IPS-NIHi7 (cell line): Measurements from ENCODE around the gene CDCP1.

Experiments used
- DNase-seq: peaks from one replicate; pipeline ENCODE4 v3.0.0; 2012; ENCODE audit warnings: mixed read lengths; ENCODE audit errors: extremely low spot score

CDCP1 gene, protein sequence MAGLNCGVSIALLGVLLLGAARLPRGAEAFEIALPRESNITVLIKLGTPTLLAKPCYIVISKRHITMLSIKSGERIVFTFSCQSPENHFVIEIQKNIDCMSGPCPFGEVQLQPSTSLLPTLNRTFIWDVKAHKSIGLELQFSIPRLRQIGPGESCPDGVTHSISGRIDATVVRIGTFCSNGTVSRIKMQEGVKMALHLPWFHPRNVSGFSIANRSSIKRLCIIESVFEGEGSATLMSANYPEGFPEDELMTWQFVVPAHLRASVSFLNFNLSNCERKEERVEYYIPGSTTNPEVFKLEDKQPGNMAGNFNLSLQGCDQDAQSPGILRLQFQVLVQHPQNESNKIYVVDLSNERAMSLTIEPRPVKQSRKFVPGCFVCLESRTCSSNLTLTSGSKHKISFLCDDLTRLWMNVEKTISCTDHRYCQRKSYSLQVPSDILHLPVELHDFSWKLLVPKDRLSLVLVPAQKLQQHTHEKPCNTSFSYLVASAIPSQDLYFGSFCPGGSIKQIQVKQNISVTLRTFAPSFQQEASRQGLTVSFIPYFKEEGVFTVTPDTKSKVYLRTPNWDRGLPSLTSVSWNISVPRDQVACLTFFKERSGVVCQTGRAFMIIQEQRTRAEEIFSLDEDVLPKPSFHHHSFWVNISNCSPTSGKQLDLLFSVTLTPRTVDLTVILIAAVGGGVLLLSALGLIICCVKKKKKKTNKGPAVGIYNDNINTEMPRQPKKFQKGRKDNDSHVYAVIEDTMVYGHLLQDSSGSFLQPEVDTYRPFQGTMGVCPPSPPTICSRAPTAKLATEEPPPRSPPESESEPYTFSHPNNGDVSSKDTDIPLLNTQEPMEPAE

GRCh38 chr3:45145681-45146614, at the start of gene CDCP1:
Gene CDCP1, minus strand, starts transcription at chr3:45146378. Its CDS starts 91 bp downstream, at chr3:45146287.
- peak; percentile 89 for DNase-seq

DNA sequence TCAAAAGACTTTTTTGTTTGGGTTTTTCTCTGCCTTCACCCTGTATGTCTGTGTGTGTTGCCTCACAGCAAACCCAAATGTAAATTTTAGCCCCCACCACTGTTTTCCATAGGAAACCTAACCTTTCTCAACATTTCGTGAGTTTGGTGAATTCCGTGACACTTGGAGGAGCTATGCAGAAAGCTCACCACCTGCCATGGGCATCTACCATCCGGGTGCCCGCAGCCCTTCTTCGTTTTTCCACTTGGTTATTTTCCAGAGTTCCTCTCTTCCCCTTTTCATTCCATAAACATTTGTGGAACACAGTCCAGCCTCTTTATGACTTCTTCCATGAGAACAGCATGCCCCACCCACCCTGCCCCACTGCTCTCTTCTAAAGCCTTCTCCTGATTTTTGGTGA, 48.6 kb upstream of the CDCP1 start:
- no peak for DNase-seq

DNA sequence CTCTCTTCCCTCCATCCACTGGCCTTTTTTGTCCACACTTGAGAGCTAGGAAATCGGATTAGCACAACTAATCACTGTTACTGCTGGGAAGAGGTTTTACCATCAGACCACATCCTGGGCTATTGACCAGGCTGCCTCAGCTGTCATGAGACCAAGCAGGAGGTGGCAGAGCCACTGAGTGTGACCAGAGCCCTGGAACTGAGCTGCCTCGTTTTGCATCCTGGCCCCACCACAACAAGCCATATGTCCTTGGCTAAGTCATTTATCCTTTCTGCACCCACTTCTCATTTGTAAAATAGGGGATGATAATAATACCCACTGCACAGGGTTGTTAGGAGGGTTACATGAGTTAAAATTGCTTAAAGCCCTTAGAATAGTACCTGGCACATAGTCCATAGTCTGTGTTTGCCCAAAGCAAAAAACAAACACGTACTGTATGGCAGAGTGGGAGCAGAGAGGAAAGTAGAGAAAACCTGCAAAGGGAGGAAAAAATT, 45.8 kb upstream of the CDCP1 start:
- no peak for DNase-seq

DNA sequence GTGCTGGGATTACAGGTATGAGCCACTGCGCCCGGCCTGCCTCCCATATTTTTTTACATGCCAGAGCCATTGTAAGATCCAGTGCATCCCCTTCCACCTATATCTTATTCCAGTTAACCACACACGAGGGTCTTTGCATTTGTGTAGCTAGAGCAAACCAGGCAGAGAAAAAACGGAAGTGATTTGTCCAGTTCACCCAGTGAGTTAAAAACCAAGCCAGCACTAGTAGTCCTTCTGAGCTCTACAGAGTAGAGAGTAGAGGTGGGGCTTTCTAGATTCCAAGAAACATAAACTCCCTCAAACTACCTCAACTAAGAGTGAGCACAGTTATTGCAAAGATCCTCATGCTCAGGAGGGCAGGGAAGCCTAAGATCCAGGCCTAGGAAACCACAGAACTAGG, 45.2 kb upstream of the CDCP1 start:
- no peak for DNase-seq

GRCh38 chr3:45188719-45189659, 42.8 kb upstream of the CDCP1 start:
- DNase-seq = no peak

GRCh38 chr3:45187694-45188141, 41.5 kb upstream of the CDCP1 start:
- no peak for DNase-seq

- no peak for DNase-seq
Measured at GRCh38 chr3:45186871-45187270, 40.7 kb upstream of the CDCP1 start.

DNA sequence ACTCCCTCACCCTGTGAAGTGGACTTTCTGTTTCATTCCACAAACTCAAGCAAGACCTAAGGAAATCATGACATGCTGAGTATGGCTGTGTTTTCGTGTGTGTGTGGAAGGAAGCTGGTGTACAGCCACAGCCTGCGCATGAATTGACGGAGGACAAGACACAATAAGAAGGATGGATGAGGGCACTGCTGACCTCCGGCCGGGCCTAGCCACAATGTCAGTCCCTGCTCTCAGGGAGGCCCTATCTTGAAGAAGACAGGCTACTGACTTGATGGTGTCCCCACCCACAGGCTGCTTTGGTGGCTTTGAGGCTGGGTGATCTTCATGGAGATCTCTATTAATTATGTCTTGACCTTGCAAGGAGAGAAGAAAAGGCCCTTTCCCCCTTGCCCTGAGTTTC, 39.3 kb upstream of the CDCP1 start:
- no peak for DNase-seq

DNA sequence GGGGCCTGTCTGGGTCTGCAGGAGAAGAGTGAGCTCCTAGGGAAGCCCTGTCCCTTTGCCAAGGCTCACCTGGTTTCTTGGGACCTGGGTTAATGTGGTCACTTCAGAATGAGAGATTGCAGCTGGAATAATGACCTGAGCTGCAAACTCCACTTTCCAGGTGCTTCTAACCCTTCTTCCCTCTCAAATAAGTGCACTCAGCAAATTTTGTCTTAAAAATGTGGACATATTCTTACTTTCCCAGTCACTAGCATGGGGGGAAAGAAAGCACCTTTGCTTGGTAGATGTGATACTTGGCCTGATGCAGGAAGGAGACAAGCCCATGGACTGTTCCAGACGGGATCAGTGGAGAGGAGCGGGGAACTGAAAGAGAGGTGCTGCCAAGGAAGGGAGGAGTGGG, 38.9 kb upstream of the CDCP1 start:
- no peak for DNase-seq

DNA sequence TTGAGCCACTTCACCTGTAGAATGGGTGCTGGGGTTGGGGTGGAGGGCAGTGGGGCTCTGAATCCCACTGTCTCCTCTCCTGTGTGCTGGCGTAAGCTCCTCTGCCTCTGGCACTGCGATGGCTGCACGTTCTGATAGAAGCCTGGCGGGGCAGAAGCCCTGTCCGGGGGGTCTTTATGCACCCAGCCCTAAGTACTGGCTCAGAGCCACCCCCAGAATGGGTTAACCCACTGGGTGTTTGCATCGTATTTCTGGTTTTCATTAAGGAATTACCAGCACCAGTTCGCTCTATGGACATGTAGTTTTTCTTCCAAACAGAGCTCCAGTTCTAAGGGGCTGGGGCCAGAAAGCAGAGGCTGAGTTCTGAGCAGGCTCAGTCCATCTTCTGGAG, 37.7 kb upstream of the CDCP1 start:
- no peak for DNase-seq

- DNase-seq = peak; percentile 67
Measured at GRCh38 chr3:45182915-45183871, 37.0 kb upstream of the CDCP1 start.

DNA sequence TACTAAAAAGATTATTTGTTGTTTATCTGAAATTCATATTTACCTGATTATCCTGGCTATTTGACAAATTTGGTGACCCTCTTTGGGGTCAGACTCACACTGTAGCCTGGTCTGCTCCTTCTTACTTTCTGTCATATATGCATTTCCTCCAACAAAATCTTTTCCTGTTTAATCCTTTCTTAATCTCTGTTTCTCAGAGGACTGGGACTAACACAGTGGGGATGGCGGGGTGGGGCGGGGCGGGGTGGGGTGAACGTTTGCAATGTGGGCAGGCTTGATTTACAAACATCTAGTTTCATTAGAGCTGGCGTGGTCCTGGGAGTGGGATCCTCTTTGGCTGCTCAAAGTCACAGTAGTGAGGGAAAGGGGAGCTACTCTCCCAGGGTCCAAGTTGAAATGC, 35.3 kb upstream of the CDCP1 start:
- DNase-seq = no peak

DNA sequence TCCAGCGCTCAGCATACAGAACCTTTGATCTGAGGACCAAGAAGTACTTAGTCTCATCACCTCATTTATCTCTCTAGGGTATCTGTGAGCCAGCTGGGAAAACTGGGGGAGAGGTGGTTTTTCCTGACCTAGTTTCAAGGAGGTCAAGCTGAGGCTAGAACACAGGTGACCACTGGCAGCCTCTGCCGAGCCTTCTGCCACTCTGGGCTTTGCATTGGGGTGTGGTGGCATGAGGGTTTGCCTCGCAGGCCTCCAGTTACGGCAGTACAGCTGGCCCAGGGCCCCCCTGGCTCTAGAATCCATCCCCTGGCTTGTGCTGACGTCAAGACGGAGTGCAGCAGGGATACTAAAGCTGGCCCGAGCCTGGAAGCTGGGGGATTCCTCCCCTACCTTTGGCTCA, 34.7 kb upstream of the CDCP1 start:
- no peak for DNase-seq

DNA sequence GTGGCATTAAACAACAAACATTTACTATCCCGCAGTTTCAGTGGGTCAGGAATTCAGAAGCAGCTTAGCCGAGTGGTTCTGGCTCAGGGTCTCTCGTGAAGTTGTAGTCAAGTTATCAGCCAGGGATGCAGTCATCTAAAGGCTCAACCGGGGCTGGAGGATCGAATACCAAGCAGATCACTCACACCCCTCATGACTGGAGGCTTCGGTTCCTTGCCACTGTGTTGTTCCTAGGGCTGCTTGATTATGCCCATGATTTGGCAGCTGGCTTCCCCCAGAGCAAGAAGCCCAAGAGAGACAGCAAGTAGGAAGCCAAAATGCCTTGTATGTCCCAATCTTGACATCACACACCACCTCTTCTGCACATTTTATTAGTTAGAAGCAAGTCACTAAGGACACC, 33.9 kb upstream of the CDCP1 start:
- DNase-seq = no peak

- DNase-seq = peak; percentile 21
Measured at GRCh38 chr3:45179163-45179562, 33.0 kb upstream of the CDCP1 start.

DNA sequence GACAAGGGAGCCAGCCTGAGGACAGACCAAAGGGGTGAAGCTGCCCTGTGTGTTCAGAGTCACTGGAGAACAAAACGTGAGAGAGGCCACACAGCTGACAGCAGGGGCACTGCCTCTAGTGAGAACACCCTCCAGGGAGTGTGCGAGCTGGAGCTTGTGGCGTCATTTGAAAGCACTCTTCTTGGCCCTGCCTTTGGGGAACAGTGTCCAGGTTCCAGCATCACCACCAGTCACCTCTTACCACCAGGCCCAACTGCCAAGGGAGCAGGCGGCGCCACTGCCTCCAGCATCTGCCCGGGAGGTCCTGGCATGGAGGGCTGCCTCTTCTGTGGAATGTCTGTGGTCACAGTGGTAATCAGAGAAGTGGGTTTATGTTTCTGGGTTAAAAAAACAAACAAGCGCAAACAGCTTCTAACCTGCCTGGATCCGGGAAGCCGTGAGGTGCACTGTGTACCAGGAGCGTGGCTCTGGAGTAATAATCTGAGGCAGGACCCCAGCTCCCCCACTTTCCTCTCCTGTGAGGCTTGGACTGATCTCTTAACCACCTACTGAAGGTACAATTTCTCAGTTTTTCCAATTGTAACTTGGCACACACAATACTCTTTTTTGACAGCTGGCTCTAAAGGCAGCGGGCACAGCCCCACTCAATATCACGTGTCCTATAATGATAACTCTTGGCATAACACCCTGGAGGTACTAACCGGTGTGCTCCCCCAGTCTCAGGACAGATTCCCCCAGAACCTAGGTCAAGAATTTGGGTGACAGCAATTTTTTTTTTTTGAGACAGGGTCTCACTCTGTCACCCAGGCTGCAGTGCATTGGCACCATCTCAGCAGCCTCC, 32.2 kb upstream of the CDCP1 start:
- no peak for DNase-seq

DNA sequence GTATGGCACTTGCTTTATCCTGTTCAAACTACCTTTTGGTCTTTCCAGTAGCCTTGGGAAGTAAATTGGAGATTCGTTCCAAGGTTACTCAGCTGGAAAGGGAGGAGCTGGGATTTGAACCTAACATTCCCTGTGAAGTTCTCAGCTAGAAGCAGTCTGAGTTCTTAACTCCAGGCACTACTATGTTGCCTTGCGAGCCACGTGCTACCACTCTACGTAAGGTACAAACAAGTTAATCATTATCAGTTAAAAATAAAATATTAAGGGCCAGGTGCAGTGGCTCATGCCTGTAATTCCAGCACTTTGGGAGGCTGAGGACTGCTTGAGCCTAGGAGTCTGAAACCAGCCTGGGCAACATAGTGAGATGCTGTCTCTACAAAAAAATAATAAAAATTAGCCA, 30.7 kb upstream of the CDCP1 start:
- no peak for DNase-seq

DNA sequence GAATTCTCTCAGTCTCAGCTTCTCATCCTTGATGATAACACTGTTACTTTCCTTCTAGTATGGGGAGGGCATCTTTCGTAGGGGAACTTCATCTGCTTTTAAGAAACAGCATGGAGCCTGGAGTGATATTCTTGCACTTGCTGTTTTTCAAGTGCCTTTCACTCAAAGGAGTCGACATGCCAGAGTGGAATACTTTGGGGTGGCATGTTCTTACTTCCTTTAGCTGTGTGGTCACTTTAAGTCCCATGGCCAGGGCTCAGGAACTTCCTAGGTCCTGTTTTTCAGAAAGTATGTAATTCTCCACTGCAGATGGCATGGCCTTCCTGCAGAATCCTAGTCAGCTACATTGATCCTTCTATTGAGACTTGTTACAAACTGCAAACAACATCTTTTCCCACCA, 28.1 kb upstream of the CDCP1 start:
- DNase-seq = no peak
